DMS114 treated with DMSO at 0.1 percent for 48 hours (cell line): ENCODE measurements around the gene PCDH1.

Source experiments
- DNase-seq: peaks from one replicate; lab custom pipeline; 2025; ENCODE audit not compliant: unreplicated experiment; lab: John Stamatoyannopoulos, UW

Gene PCDH1

GRCh38 chr5:141875022-141875740 is 3.0 kb downstream of the PCDH1 start:
- no peak for DNase-seq

DNA sequence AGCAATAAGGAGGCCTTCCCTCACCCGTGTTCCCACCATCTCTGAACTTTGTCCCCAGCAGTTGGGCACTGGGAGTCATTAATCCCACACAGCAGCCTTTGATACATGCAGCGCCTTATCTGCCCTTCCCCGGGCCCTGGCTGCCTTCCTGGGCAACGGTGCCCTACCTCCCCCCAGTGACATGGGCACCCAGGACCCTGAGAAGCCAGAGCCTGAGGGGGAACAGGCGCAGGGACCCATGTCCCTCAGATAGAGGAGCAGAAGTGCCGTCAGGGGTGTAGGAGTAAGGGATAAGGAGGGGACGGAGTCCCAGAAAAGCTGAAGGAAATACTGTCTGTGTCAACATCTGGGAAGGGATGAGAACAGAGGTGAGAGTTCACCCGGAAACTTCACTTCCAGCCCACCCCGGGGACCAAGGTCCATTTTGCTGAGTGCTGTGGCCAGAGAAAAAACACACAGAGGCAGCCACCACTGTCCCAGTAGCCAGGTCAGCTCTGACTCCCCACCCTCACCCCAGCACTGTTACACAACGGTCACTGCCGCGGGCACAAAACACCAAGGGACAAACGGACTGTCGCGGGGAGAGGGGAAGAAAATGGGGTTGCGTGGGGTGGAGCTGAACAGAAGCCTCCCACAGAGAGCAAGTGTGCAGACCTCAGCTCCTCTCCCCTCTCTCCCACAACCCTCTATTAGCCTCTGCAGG is 3.8 kb downstream of the PCDH1 start:
- DNase-seq = no peak

DNA sequence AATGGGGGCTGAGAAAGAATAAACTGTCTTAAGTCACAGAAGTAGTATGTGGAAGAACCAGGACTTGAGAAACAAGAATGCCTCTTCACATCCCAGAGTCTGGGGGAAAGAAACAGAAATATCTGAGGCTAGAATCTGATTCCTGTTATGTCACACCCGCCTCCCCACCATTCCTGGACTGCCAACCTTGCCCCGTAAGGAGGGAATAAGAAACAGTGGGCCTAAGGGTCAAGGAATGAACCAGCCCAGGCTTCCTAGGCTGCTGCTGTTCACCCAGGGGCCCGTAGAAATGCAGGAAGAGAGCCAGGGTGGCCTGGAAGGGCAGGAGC is 4.3 kb downstream of the PCDH1 start:
- no peak for DNase-seq

DNA sequence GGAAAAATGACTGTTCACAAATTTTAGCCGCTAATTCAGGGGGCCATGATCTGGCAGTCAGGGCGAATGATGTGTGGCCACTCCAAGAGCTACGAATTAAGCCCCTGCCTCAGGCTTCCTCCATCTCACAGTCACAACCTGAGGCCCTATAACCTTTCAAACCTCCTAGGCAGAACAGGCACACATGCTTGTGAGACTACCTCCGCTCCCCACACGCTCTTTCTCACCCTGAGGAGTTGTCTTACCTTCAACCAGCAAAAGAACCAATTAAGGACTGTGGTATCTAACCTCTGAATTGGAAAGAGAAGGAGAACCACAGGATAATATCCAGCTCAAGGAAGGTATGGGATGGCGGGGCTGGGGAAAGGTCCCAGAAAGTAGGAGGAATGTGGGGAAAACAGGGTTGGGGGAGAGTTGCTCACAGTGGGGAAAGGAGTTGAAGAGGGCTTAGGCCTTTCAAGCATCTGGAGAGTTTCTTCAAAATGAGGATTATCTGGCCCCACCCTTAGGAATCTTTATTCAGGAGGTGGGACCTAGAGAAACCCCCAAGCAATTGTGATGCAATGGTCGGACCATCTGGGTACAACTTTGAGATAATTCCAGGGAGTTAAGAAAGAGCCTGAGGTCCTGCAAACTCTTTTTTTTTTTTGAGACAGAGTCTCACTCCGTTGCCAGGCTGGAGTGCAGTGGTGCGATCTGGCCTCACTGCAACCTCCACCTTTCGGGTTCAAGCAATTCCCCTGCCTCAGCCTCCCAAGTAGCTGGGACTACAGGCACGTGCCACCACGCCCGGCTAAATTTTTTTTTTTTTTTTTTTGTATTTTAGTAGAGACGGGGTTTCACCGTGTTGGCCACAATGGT is 5.5 kb downstream of the PCDH1 start:
- DNase-seq = no peak

GRCh38 chr5:141871870-141872269 is 6.3 kb downstream of the PCDH1 start:
- no peak for DNase-seq

DNA sequence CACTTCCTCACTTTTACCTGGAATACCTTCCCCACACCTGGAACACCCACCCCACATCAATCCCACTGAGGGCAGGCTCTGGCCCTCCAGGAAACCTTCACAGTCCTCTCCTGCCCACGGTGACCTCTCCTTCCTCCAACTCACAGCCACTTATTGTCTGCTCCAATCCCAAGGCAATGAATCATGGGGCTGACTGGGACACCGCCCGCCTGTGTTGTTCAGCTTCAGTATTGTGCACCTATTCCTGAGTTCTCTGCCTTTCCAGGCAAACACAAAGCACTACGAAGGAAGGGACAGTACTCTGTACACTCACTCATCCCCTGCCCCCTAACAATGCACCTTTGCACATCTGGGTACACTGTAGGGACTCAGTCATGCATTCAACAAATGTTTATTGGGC is 7.3 kb downstream of the PCDH1 start:
- no peak for DNase-seq

GRCh38 chr5:141870228-141870627 is 8.0 kb downstream of the PCDH1 start:
- no peak for DNase-seq

DNA sequence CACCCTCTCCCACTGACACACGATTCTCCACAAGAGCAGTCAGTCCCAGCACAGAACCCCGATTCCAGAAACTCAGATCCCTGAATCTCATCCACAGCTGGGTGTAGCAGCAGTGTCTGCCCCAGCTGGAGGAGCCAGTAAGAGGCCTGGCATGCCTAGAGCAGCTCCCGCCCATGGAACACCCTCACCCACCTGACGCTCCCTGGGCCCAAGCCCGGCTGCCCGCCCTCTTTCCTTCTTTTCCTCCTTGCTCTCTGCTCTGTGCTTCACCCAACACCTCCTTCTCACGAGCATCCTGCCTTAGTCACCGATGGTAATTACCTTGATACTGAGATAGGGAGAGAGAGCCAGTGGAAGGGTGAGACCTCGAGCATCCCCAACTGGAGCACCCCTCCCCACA is 8.7 kb downstream of the PCDH1 start:
- no peak for DNase-seq

DNA sequence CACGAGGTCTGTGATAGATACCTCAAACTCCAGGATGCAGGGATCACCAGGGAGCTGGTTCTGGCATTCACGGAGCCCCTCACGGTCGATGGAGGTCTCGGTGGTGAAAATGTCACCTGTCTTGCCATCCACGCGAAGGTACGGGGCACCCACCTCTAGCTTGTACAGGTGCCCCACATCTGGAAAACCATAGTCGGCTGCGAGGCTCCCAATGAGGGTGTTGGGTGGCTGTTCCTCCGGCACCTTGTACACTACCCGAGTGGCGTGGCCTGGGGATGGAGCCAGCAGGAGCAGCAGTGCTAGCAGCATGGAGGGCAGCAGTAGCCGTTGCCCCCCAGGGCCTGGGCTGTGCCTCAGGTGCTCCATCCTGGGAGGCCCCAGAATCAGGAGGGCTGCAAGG is 9.2 kb downstream of the PCDH1 start:
- DNase-seq = no peak

GRCh38 chr5:141868541-141868940 is 9.7 kb downstream of the PCDH1 start:
- no peak for DNase-seq

GRCh38 chr5:141867651-141868050 is 10.6 kb downstream of the PCDH1 start:
- DNase-seq = no peak

GRCh38 chr5:141867139-141867538 is 11.1 kb downstream of the PCDH1 start:
- DNase-seq = no peak

DNA sequence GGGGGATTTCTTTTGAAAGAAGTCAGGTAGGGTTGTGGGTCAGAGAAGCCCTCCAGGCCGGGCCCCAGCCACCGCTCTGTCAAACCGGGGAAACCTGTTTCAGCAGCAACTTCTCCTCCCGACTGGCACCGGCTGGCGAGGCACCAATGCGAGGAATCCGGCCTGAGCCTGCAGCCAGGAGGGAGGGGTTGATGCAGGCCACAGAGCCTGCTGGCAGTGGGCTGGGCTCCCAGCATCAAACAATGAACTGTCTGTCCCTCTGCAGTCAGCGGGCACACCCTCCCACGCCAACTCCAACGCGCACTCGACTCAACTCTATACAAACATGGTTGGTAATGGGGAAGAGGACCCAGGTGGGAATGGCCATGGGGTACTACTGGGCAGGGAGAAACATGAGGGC is 12.1 kb downstream of the PCDH1 start:
- no peak for DNase-seq

- no peak for DNase-seq
Measured at GRCh38 chr5:141865406-141865805, 12.8 kb downstream of the PCDH1 start.

- no peak for DNase-seq
Measured at GRCh38 chr5:141864371-141865370, 13.5 kb downstream of the PCDH1 start.

GRCh38 chr5:141863569-141864178 is 14.5 kb downstream of the PCDH1 start:
- no peak for DNase-seq

DNA sequence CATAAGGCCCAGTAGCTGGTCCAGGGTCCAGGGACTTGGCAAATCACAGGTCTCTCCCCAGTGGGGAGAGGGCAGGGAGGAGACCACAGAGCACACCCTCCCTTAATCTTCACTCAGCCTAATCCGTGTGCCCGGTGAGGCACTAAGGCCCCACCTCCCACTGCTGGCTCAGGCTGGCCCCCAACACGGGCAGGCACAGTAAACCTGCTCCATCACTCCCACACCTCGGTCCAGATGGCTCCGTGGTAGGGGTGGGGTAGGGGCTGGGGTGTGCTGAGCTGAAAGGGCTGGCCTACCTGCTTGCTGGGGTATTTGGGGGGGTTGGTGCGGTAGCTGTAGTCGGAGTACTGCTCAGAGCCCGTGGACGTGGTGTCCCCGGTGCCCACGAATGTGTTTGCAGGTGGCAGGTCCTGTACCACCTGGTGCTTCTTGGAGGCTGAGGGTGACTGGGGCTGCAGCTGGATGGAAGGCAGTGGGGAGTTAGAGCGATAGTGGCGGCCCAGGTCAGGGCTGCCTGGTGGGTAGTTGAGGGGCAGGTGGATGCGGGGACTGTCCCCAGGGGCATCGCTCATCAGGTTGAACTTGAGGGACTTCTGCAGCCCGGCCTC is 15.2 kb downstream of the PCDH1 start:
- no peak for DNase-seq

GRCh38 chr5:141861194-141861593 is 17.0 kb downstream of the PCDH1 start:
- no peak for DNase-seq

- no peak for DNase-seq
Measured at GRCh38 chr5:141858079-141858765, 20.0 kb downstream of the PCDH1 start.
